Astrocyte of the spinal cord (primary cell): ENCODE measurements around the gene GFOD2.

Experiments used
- DNase-seq: peaks from one replicate; pipeline ENCODE4 v3.0.0; 2011; ENCODE audit warnings: low read depth, low spot score
- H3K4me3 ChIP-seq: 2 replicates; pipeline ENCODE4 v1.5.1; 2011; ENCODE audit warnings: low read depth, mild to moderate bottlenecking, low read length, moderate library complexity
- CTCF ChIP-seq: IDR thresholded peaks from 2 replicates; pipeline ENCODE4 v1.5.1; 2012; ENCODE audit warnings: low read depth, mild to moderate bottlenecking, low read length, inconsistent platforms
- in situ Hi-C: cut with HindIII; loops from 2 replicates; pipeline ENCODE4 v1.10.0; 2017; ENCODE audit warnings: low sequenced_read_pairs

The GFOD2 gene

DNA sequence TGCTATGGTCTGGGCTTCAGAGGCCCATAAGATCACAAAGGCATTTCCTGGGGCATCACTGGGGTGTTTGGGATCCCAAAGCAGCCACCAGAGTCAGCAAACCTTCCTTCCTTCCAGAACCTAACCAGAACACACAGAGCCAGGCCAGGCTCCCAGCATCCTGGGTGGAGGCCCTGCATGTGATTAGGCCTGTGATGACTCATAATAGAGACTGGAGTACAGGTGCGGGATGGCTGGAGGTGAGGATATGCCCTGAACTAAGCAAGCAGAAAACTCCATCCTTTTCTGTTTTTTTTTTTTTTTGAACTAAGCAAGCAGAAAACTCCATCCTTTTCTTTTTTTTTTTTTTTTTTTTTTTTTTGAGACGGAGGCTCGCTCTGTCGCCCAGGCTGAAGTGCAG lies 17.7 kb upstream of the GFOD2 start:
- DNase-seq = no peak
- no peak for TF ChIP-seq CTCF
- in situ Hi-C loops = no loop called here
- H3K4me3 ChIP-seq = no peak overlapping the region

GRCh38 chr16:67734731-67735201 lies 15.7 kb upstream of the GFOD2 start:
- no peak for DNase-seq
- no peak overlapping the region for H3K4me3 ChIP-seq
- in situ Hi-C loops = no loop called here
- TF ChIP-seq CTCF = no peak

- no peak for DNase-seq
- no peak for TF ChIP-seq CTCF
- in situ Hi-C loops = no loop called here
- no peak overlapping the region for H3K4me3 ChIP-seq
These were observed 14.8 kb upstream of the GFOD2 start for GRCh38 chr16:67733734-67734470.

- in situ Hi-C loops = no loop called here
- TF ChIP-seq CTCF = no peak
- no peak overlapping the region for H3K4me3 ChIP-seq
- no peak for DNase-seq
These were observed 12.6 kb upstream of the GFOD2 start for GRCh38 chr16:67731753-67732095.

DNA sequence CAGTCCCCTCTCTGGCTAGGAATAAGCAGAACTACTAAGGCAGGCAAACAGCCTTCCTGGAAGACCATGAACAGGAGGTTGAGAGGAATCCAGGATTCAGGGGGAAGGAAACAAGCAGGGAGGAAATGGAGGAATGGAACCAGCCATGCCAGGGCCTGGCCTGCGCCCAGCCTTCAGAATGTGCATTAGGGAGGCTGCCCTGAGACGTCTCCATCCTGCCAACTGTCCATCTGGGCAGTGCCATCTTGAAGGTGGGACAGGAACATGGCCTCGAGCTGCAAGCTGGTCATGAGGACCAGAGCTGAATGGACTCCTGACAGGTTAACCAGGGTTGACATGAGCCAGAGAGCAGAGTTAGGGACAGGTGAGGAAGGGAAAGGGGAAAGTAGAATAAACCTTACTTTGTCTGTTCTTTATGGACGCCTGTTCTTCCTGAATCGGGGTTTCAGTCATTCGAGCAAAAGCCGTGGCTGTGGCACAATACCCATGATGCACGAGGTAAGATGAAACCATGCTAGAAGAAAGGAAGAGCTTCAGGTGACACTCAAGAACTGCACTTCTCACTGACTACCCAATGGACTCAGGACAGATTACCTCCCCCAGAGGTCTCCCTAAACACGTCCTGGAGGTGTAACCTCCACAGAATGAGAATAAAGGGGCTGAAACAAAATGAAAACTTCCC lies 12.1 kb upstream of the GFOD2 start:
- in situ Hi-C loops = no loop called here
- no peak overlapping the region for H3K4me3 ChIP-seq
- TF ChIP-seq CTCF = no peak
- no peak for DNase-seq

- DNase-seq = no peak
- in situ Hi-C loops = no loop called here
- no peak for TF ChIP-seq CTCF
- no peak overlapping the region for H3K4me3 ChIP-seq
These were observed 11.2 kb upstream of the GFOD2 start for GRCh38 chr16:67730326-67730725.
